ENCODE data around the gene ZNF337.

DNA sequence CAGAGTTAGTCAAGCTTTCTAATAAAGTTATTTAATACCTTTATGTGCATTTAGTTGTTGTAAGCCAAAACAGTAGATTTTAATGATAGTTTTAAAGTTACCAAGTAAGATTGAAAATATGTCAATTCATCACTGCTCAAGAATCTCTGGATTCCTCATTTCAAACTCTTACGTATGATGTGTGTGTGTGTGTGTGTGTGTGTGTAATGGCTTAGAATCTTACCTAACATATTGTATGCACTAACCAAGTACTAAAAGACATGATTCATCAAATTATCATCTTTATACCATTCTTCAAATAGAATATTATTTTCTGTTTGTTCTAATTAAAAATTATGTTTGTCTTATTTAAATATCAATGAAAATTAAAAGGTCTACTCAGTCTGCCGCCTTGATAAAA is 41.5 kb upstream of the ZNF337 start:
- TF ChIP-seq, protein P1, sequence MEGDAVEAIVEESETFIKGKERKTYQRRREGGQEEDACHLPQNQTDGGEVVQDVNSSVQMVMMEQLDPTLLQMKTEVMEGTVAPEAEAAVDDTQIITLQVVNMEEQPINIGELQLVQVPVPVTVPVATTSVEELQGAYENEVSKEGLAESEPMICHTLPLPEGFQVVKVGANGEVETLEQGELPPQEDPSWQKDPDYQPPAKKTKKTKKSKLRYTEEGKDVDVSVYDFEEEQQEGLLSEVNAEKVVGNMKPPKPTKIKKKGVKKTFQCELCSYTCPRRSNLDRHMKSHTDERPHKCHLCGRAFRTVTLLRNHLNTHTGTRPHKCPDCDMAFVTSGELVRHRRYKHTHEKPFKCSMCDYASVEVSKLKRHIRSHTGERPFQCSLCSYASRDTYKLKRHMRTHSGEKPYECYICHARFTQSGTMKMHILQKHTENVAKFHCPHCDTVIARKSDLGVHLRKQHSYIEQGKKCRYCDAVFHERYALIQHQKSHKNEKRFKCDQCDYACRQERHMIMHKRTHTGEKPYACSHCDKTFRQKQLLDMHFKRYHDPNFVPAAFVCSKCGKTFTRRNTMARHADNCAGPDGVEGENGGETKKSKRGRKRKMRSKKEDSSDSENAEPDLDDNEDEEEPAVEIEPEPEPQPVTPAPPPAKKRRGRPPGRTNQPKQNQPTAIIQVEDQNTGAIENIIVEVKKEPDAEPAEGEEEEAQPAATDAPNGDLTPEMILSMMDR (IDR thresholded peaks at IDR 0.05), result no peak
- no peak for TF ChIP-seq POLR2A (IDR thresholded peaks at IDR 0.05)
- TF ChIP-seq EP300 (IDR thresholded peaks at IDR 0.05), result no peak
- TF ChIP-seq POLR2AphosphoS5 (IDR thresholded peaks at IDR 0.05), result no peak

Measured in stomach (tissue), 4 donors.